ENCODE measurements around the gene UBA7. TPM values are rescaled to one million over a fixed set of nuclear protein-coding genes. Genes with fewer than 3 reads are reported as not detected.

UBA7 gene
- total and polyA plus RNA-seq, 2 of the 13 experiments (the other 11 are each of a cell fraction or from before 2014, with no cell fraction given): 9.5 to 16.5 TPM

- TF ChIP-seq RERE (CRISPR knock-in tag; IDR thresholded peaks at IDR 0.05; ENCODE audit: low read depth) (no peak), SRF (IDR thresholded peaks at IDR 0.05; ENCODE audit: low read depth, low read length) (no peak; the same call in 1 of the 2 replicates), PAX8 (CRISPR knock-in tag; IDR thresholded peaks at IDR 0.05; ENCODE audit: borderline replicate concordance) (no peak), GATAD1 (CRISPR knock-in tag; IDR thresholded peaks at IDR 0.05) (peak; percentile 99), ZNF563 (CRISPR knock-in tag; IDR thresholded peaks at IDR 0.05) (peak; percentile 28; the same call in 1 of the 2 replicates), ZMYM2 (CRISPR knock-in tag; IDR thresholded peaks at IDR 0.05) (no peak), FLYWCH1 (CRISPR knock-in tag; IDR thresholded peaks at IDR 0.05) (no peak), ZNF570 (CRISPR knock-in tag; IDR thresholded peaks at IDR 0.05; ENCODE audit: borderline replicate concordance) (no peak), TEAD3 (CRISPR knock-in tag; optimal IDR thresholded peaks at IDR 0.05; ENCODE audit: borderline replicate concordance) (no peak), ZKSCAN1 (IDR thresholded peaks at IDR 0.05; ENCODE audit: low read length) (no peak), ZSCAN12 (CRISPR knock-in tag; IDR thresholded peaks at IDR 0.05) (no peak), HOXA5 (CRISPR knock-in tag; IDR thresholded peaks at IDR 0.05) (no peak)
- TF ChIP-seq, protein P1, sequence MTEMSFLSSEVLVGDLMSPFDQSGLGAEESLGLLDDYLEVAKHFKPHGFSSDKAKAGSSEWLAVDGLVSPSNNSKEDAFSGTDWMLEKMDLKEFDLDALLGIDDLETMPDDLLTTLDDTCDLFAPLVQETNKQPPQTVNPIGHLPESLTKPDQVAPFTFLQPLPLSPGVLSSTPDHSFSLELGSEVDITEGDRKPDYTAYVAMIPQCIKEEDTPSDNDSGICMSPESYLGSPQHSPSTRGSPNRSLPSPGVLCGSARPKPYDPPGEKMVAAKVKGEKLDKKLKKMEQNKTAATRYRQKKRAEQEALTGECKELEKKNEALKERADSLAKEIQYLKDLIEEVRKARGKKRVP (CRISPR knock-in tag; IDR thresholded peaks at IDR 0.05): 0 out of 4 replicates have a peak, but pooled peaks of 1 of the 2 experiments have one; percentile 43
- TF ChIP-seq, protein P2, sequence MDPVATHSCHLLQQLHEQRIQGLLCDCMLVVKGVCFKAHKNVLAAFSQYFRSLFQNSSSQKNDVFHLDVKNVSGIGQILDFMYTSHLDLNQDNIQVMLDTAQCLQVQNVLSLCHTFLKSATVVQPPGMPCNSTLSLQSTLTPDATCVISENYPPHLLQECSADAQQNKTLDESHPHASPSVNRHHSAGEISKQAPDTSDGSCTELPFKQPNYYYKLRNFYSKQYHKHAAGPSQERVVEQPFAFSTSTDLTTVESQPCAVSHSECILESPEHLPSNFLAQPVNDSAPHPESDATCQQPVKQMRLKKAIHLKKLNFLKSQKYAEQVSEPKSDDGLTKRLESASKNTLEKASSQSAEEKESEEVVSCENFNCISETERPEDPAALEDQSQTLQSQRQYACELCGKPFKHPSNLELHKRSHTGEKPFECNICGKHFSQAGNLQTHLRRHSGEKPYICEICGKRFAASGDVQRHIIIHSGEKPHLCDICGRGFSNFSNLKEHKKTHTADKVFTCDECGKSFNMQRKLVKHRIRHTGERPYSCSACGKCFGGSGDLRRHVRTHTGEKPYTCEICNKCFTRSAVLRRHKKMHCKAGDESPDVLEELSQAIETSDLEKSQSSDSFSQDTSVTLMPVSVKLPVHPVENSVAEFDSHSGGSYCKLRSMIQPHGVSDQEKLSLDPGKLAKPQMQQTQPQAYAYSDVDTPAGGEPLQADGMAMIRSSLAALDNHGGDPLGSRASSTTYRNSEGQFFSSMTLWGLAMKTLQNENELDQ (CRISPR knock-in tag; IDR thresholded peaks at IDR 0.05; ENCODE audit: borderline replicate concordance): no peak
- TF ChIP-seq, protein P3, sequence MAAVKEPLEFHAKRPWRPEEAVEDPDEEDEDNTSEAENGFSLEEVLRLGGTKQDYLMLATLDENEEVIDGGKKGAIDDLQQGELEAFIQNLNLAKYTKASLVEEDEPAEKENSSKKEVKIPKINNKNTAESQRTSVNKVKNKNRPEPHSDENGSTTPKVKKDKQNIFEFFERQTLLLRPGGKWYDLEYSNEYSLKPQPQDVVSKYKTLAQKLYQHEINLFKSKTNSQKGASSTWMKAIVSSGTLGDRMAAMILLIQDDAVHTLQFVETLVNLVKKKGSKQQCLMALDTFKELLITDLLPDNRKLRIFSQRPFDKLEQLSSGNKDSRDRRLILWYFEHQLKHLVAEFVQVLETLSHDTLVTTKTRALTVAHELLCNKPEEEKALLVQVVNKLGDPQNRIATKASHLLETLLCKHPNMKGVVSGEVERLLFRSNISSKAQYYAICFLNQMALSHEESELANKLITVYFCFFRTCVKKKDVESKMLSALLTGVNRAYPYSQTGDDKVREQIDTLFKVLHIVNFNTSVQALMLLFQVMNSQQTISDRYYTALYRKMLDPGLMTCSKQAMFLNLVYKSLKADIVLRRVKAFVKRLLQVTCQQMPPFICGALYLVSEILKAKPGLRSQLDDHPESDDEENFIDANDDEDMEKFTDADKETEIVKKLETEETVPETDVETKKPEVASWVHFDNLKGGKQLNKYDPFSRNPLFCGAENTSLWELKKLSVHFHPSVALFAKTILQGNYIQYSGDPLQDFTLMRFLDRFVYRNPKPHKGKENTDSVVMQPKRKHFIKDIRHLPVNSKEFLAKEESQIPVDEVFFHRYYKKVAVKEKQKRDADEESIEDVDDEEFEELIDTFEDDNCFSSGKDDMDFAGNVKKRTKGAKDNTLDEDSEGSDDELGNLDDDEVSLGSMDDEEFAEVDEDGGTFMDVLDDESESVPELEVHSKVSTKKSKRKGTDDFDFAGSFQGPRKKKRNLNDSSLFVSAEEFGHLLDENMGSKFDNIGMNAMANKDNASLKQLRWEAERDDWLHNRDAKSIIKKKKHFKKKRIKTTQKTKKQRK (IDR thresholded peaks at IDR 0.05; ENCODE audit: low read length): no peak
Measured at GRCh38 chr3:49856181-49857005, 42.6 kb upstream of the UBA7 start, which contains the start of gene TRAIP (continued).

Measured in HepG2 (cell line).